ENCODE measurements around the gene PDZRN4. TPM values are rescaled to one million over a fixed set of nuclear protein-coding genes. Genes with fewer than 3 reads are reported as not detected.
"Not testable (repeated sequence)": the region's sequence is repeated elsewhere in the genome, so short reads cannot be mapped to it uniquely, and the experiment has no call there.

Gene PDZRN4
- total and polyA plus RNA-seq, 11 donors, result 0.07 to 1.4 (median 0.12) TPM; not detected in 6

- ATAC-seq (no peak), DNase-seq (no peak)
- 94 to 96% (median 96%) methylated on average over 2 of the region's 2 CpGs for WGBS, 4 donors
- no peaks in the 10 kb centered on the region for H3K36me3 ChIP-seq
- H3K9me3 ChIP-seq, result no peaks in the 10 kb centered on the region
- TF ChIP-seq POLR2A (IDR thresholded peaks at IDR 0.05), result no peak
- no peak for TF ChIP-seq CTCF (IDR thresholded peaks at IDR 0.05)
- H3K4me1 ChIP-seq, result no peaks in the 10 kb centered on the region
- no peaks in the 10 kb centered on the region for H3K27me3 ChIP-seq
- no peak overlapping the region for H3K4me3 ChIP-seq
- H3K27ac ChIP-seq, result no peak overlapping the region
- intact Hi-C loops (cut with DNase I), result no loop called here
These were observed 60.3 kb downstream of the PDZRN4 start for GRCh38 chr12:41248391-41248790.

- WGBS, 4 donors, result 60 to 68% (median 64%) methylated on average over 2 of the region's 2 CpGs
- Histone ChIP-seq H3K36me3 (no peaks in the 10 kb centered on the region), H3K27me3 (no peaks in the 10 kb centered on the region), H3K4me3 (no peak overlapping the region), H3K27ac (no peak overlapping the region), H3K4me1 (no peaks in the 10 kb centered on the region), H3K9me3 (no peaks in the 10 kb centered on the region)
- intact Hi-C loops (cut with DNase I), result no loop called here
- no peak for DNase-seq
- ATAC-seq, result no peak
- TF ChIP-seq CTCF (IDR thresholded peaks at IDR 0.05), result no peak
- no peak for TF ChIP-seq POLR2A (IDR thresholded peaks at IDR 0.05)
These were observed 62.6 kb downstream of the PDZRN4 start for GRCh38 chr12:41250748-41251147.

- 69 to 88% (median 78%) methylated on average over 4 of the region's 4 CpGs for WGBS, 4 donors
- ATAC-seq, result no peak
- H3K27ac ChIP-seq, result no peak overlapping the region
- no peak for DNase-seq
- H3K27me3 ChIP-seq, result no peaks in the 10 kb centered on the region
- no peak overlapping the region for H3K4me3 ChIP-seq
- H3K36me3 ChIP-seq, result no peaks in the 10 kb centered on the region
- TF ChIP-seq POLR2A (IDR thresholded peaks at IDR 0.05), result no peak
- no peak for TF ChIP-seq CTCF (IDR thresholded peaks at IDR 0.05)
- H3K9me3 ChIP-seq, result no peaks in the 10 kb centered on the region
- no peaks in the 10 kb centered on the region for H3K4me1 ChIP-seq
- intact Hi-C loops (cut with DNase I), result no loop called here
These were observed 66.1 kb downstream of the PDZRN4 start for GRCh38 chr12:41254004-41254914.

GRCh38 chr12:41263196-41263595 is 75.1 kb downstream of the PDZRN4 start:
- H3K4me3 ChIP-seq; DNase-seq; H3K27ac ChIP-seq; H3K27me3 ChIP-seq; H3K4me1 ChIP-seq; H3K36me3 ChIP-seq; H3K9me3 ChIP-seq; intact Hi-C loops (cut with DNase I); ATAC-seq: not testable (repeated sequence)
- WGBS, 4 donors, result 64 to 83% (median 82%) methylated on average over 6 of the region's 6 CpGs
